Measurements from ENCODE around the gene ACOT4. TPM values are rescaled to one million over a fixed set of nuclear protein-coding genes. Genes with fewer than 3 reads are reported as not detected.

ACOT4 gene
- total and polyA plus RNA-seq, 2 of the 8 experiments (the other 6 are each of a cell fraction or from before 2014, with no cell fraction given), result 0.80 to 1.1 TPM

- Histone ChIP-seq H3K79me1 (ENCODE audit: low read depth, low read length) (no peaks in the 10 kb centered on the region), H3K27me3 (replicated peaks in 1 of 4; ENCODE audit: control insufficient read depth in 3 of 4, extremely low read depth in 1 of 4, insufficient read depth in 3 of 4, low read length in 3 of 4) (peaks cover 0 to 24% (median 10%) of the 10 kb centered on the region in 4 experiments; a peak in 5 of 7 replicates), H3K4ac (replicated peaks; ENCODE audit: insufficient read length, low read depth, low read length) (no peak overlapping the region), H3K79me2 (ENCODE audit: control insufficient read depth in 1 of 2, insufficient read depth in 2 of 2, low read length in 2 of 2) (no peaks in the 10 kb centered on the region), H4K20me1 (replicated peaks in 1 of 2; ENCODE audit: control insufficient read depth in 1 of 2, insufficient read depth in 2 of 2, low read length in 2 of 2) (no peaks in the 10 kb centered on the region), H2BK15ac (ENCODE audit: low read length) (no peak overlapping the region), H2BK5ac (ENCODE audit: low read depth, low read length) (no peak overlapping the region), H3K56ac (replicated peaks; ENCODE audit: insufficient read length, low read depth, low read length) (no peak overlapping the region), H3K36me3 (ENCODE audit: control insufficient read depth in 2 of 4, insufficient read depth in 4 of 4, low read length in 3 of 4) (no peaks in the 10 kb centered on the region), H2BK120ac (replicated peaks; ENCODE audit: low read depth, low read length) (no peak overlapping the region), H4K91ac (replicated peaks; ENCODE audit: insufficient read length, low read length) (no peak overlapping the region), H3K4me1 (replicated peaks in 1 of 4; ENCODE audit: control insufficient read depth in 3 of 4, insufficient read depth in 4 of 4, low read length in 3 of 4) (no peaks in the 10 kb centered on the region), H2AFZ (ENCODE audit: low read length) (no peak overlapping the region), H3K9me3 (ENCODE audit: insufficient read depth in 2 of 2, low read depth in 1 of 2, low read length in 1 of 2) (peaks cover 3 to 6% of the 10 kb centered on the region in 2 experiments; a peak in 1 of 4 replicates), H3K18ac (ENCODE audit: extremely low read depth, low read length) (no peak overlapping the region), H2BK12ac (ENCODE audit: low read depth, low read length) (no peak overlapping the region), H3K4me2 (ENCODE audit: insufficient read depth in 1 of 2, low read depth in 2 of 2, low read length in 2 of 2) (no peak overlapping the region), H2AK5ac (ENCODE audit: low read depth, low read length) (no peak overlapping the region), H2BK20ac (ENCODE audit: low read length) (no peak overlapping the region), H4K5ac (ENCODE audit: insufficient read length, low read depth, low read length) (no peak overlapping the region), H3K4me3 (ENCODE audit: extremely low read depth in 1 of 4, insufficient read depth in 2 of 4, low read depth in 3 of 4, low read length in 4 of 4) (no peak overlapping the region), H3K23me2 (ENCODE audit: low read depth, low read length) (peaks cover 4% of the 10 kb centered on the region; the same call in 1 of the 2 replicates), H3K23ac (ENCODE audit: insufficient read length) (no peak overlapping the region), H3K27ac (ENCODE audit: low read depth, low read length) (no peak overlapping the region), H3K9ac (replicated peaks in 1 of 4; ENCODE audit: extremely low read depth in 1 of 4, low read depth in 3 of 4, low read length in 3 of 4) (no peak overlapping the region), H3K14ac (ENCODE audit: insufficient read length) (no peak overlapping the region), H4K8ac (ENCODE audit: extremely low read depth, insufficient read depth, low read length) (no peak overlapping the region)
- POLR2A ChIA-PET (ENCODE audit: partially characterized antibody), result no interaction called here
- FAIRE-seq, result no peak
- TF ChIP-seq USF2 (IDR thresholded peaks at IDR 0.05; ENCODE audit: low read length), result 0 out of 2 replicates have a peak, but pooled peaks have one; percentile 33
- no peak for TF ChIP-seq JUND (IDR thresholded peaks at IDR 0.05; ENCODE audit: low read length)
- DNase-seq (ENCODE audit: low read depth in 1 of 2, low spot score in 2 of 2), result no peak
- 82% methylated on average over 2 of the region's 2 CpGs; no CpG with 5 or more reads in 1 of the 2 experiments for WGBS, 2 experiments (ENCODE audit: extremely low coverage in 1 of 2, insufficient coverage in 1 of 2, insufficient read length in 1 of 2, insufficient replicate concordance in 2 of 2, low coverage in 1 of 2, low lambda C conversion rate in 2 of 2, missing lambda C conversion rate in 1 of 2)
- CTCF ChIA-PET (ENCODE audit: partially characterized antibody), result interaction anchor here (1.0 kb wide), 1 partner anchor 22 kb away, joined by 3 read pairs; no protein-coding TSS in a partner anchor
These were observed 19.0 kb downstream of the ACOT4 start for GRCh38 chr14:73610687-73611086.

Data from H1 (cell line).